GM19395 (cell line): ENCODE results near the gene TREML4.

Source experiments
- ATAC-seq: cut with Tn5 transposase; IDR thresholded peaks from one replicate; pipeline ENCODE4 v1.9.1; 2021; ENCODE audit warnings: mild to moderate bottlenecking, moderate library complexity; ENCODE audit not compliant: unreplicated experiment

Gene TREML4

GRCh38 chr6:41247882-41248705 lies 19.9 kb downstream of the TREML4 start:
- no peak for ATAC-seq

- ATAC-seq: no peak
Observed at GRCh38 chr6:41252401-41253169, 24.4 kb downstream of the TREML4 start.

GRCh38 chr6:41255110-41255509 lies 27.0 kb downstream of the TREML4 start:
- ATAC-seq: no peak

GRCh38 chr6:41255638-41256246 lies 27.6 kb downstream of the TREML4 start:
- ATAC-seq: peak; percentile 35

- ATAC-seq: peak; percentile 90
Observed at GRCh38 chr6:41256383-41256782, 28.2 kb downstream of the TREML4 start.

GRCh38 chr6:41257369-41258195 lies 29.4 kb downstream of the TREML4 start:
- no peak for ATAC-seq

- ATAC-seq: no peak
Observed at GRCh38 chr6:41258196-41258493, 30.0 kb downstream of the TREML4 start.

- no peak for ATAC-seq
Observed at GRCh38 chr6:41262401-41262800, 34.3 kb downstream of the TREML4 start.

GRCh38 chr6:41263267-41263666 lies 35.1 kb downstream of the TREML4 start:
- no peak for ATAC-seq

GRCh38 chr6:41266541-41266940 lies 38.4 kb downstream of the TREML4 start:
- ATAC-seq: no peak

- ATAC-seq: no peak
Observed at GRCh38 chr6:41268478-41268877, 40.3 kb downstream of the TREML4 start.

GRCh38 chr6:41269166-41269565 lies 41.0 kb downstream of the TREML4 start:
- no peak for ATAC-seq

GRCh38 chr6:41269716-41270115 lies 41.6 kb downstream of the TREML4 start:
- no peak for ATAC-seq

- no peak for ATAC-seq
Observed at GRCh38 chr6:41271901-41272395, 43.8 kb downstream of the TREML4 start.

GRCh38 chr6:41272591-41273240 lies 44.6 kb downstream of the TREML4 start:
- no peak for ATAC-seq

GRCh38 chr6:41273714-41274113 lies 45.6 kb downstream of the TREML4 start:
- no peak for ATAC-seq

- ATAC-seq: no peak
Observed at GRCh38 chr6:41274256-41274655, 46.1 kb downstream of the TREML4 start.

GRCh38 chr6:41275489-41275888 lies 47.3 kb downstream of the TREML4 start:
- no peak for ATAC-seq

- no peak for ATAC-seq
Observed at GRCh38 chr6:41277605-41278004, 49.5 kb downstream of the TREML4 start.

- ATAC-seq: no peak
Observed at GRCh38 chr6:41278699-41279405, 50.7 kb downstream of the TREML4 start.
